22Rv1 (cell line): ENCODE data around the gene KIAA1217.

Experiments used
- ZFX ChIP-seq: fragments of 450-650 bp; IDR thresholded peaks from 2 replicates; pipeline ENCODE4 v1.6.1; 2017; ENCODE audit warnings: antibody characterized with exemption, borderline replicate concordance
- TF ChIP-seq, protein P1 (sequence below): fragments of 450-650 bp; IDR thresholded peaks from 2 replicates; pipeline ENCODE4 v1.5.1; 2017; ENCODE audit warnings: mild to moderate bottlenecking

- TF ChIP-seq, protein P1, sequence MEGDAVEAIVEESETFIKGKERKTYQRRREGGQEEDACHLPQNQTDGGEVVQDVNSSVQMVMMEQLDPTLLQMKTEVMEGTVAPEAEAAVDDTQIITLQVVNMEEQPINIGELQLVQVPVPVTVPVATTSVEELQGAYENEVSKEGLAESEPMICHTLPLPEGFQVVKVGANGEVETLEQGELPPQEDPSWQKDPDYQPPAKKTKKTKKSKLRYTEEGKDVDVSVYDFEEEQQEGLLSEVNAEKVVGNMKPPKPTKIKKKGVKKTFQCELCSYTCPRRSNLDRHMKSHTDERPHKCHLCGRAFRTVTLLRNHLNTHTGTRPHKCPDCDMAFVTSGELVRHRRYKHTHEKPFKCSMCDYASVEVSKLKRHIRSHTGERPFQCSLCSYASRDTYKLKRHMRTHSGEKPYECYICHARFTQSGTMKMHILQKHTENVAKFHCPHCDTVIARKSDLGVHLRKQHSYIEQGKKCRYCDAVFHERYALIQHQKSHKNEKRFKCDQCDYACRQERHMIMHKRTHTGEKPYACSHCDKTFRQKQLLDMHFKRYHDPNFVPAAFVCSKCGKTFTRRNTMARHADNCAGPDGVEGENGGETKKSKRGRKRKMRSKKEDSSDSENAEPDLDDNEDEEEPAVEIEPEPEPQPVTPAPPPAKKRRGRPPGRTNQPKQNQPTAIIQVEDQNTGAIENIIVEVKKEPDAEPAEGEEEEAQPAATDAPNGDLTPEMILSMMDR: no peak
- no peak for TF ChIP-seq ZFX
These were observed 240.4 kb downstream of the KIAA1217 start for GRCh38 chr10:24449321-24449740.
